Testis (tissue), 3 donors: Measurements from ENCODE around the gene AMOTL2. TPM values are rescaled to one million over a fixed set of nuclear protein-coding genes. Genes with fewer than 3 reads are reported as not detected.

Experiments
- DNase-seq: peaks from one replicate; pipeline ENCODE4 v3.0.0-alpha.2; 2019
- H3K27ac ChIP-seq, 2 donors: fragments of 200-600 bp; sonication (generic); one replicate each; pipeline ENCODE4 v1.5.1; 2019
- H3K27me3 ChIP-seq: fragments of 200-600 bp; sonication (generic); one replicate; pipeline ENCODE4 v1.5.1; 2019
- H3K36me3 ChIP-seq: fragments of 200-600 bp; sonication (generic); one replicate; pipeline ENCODE4 v1.5.1; 2017; ENCODE audit warnings: low read depth; ENCODE audit errors: missing control alignments
- H3K4me1 ChIP-seq: fragments of 200-600 bp; sonication (generic); one replicate; pipeline ENCODE4 v1.5.1; 2019
- H3K4me3 ChIP-seq, 2 donors: fragments of 200-600 bp; sonication (generic); one replicate each; pipeline ENCODE4 v1.5.1; 2017 to 2019
- H3K9me3 ChIP-seq: fragments of 200-600 bp; sonication (generic); one replicate; pipeline ENCODE4 v1.5.1; 2017
- POLR2A ChIP-seq: fragments of 450-650 bp; IDR thresholded peaks from one replicate; pipeline ENCODE4 v1.6.1; 2017; ENCODE audit warnings: antibody characterized with exemption, mild to moderate bottlenecking, moderate library complexity
- WGBS, 2 donors: methylation state at CpG; one replicate each; pipeline ENCODE4 v1.1.5; 2018; 5-methylcytosine and 5-hydroxymethylcytosine counted together
- intact Hi-C: fragments of 100-400 bp; cut with DNase I; formaldehyde crosslinking; loops from one replicate; pipeline ENCODE4 v1.15.1; 2023; ENCODE audit warnings: low total_unique reads
- polyA plus RNA-seq: library from polyadenylated mRNA; stranded (reverse); fragments of 350-450 nt; fragmentation: Illumina TruSeq; extraction: RNeasy Lipid Tissue Mini Kit (QIAGEN cat#74804); gene quantifications from one replicate; pipeline ENCODE4 v1.2.3, GENCODE V29; 2014; ENCODE audit warnings: low read depth, low replicate concordance; ENCODE audit not compliant: insufficient read depth
- total RNA-seq, 2 donors: library from RNA; depleted of rRNA; stranded (reverse); fragments of >200 nt; gene quantifications; one replicate each; pipeline ENCODE4 v1.2.3, GENCODE V29; 2016
- TF ChIP-seq, protein P1 (sequence below), 3 experiments: fragments of 450-650 bp in 2 of 3; fragments of 200-600 bp in 1 of 3; sonication (generic) in 1 of 3; IDR thresholded peaks; one replicate each; pipeline ENCODE4 v1.5.1; 2016 to 2019; ENCODE audit warnings: antibody characterized with exemption in 3 of 3, mild to moderate bottlenecking in 2 of 3, moderate library complexity in 1 of 3

AMOTL2 gene
- total and polyA plus RNA-seq, 3 donors from 2014 or later: 19.6 to 61.0 (median 35.8) TPM

- intact Hi-C loops: no loop called here
- Histone ChIP-seq H3K27ac (no peak overlapping the region), H3K4me3 (no peak overlapping the region), H3K4me1 (peaks cover 13% of the 10 kb centered on the region), H3K9me3 (no peaks in the 10 kb centered on the region), H3K36me3 (no peaks in the 10 kb centered on the region), H3K27me3 (no peaks in the 10 kb centered on the region)
- no peak for TF ChIP-seq POLR2A
- TF ChIP-seq, protein P1, sequence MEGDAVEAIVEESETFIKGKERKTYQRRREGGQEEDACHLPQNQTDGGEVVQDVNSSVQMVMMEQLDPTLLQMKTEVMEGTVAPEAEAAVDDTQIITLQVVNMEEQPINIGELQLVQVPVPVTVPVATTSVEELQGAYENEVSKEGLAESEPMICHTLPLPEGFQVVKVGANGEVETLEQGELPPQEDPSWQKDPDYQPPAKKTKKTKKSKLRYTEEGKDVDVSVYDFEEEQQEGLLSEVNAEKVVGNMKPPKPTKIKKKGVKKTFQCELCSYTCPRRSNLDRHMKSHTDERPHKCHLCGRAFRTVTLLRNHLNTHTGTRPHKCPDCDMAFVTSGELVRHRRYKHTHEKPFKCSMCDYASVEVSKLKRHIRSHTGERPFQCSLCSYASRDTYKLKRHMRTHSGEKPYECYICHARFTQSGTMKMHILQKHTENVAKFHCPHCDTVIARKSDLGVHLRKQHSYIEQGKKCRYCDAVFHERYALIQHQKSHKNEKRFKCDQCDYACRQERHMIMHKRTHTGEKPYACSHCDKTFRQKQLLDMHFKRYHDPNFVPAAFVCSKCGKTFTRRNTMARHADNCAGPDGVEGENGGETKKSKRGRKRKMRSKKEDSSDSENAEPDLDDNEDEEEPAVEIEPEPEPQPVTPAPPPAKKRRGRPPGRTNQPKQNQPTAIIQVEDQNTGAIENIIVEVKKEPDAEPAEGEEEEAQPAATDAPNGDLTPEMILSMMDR (IDR thresholded peaks at IDR 0.05): no peak
- DNase-seq: no peak
- 94 to 97% methylated on average over 1 of the region's 1 CpG for WGBS, 2 donors
These were observed 15.6 kb upstream of the AMOTL2 start for GRCh38 chr3:134389865-134390264.

GRCh38 chr3:134388788-134389485 is 14.7 kb upstream of the AMOTL2 start:
- Histone ChIP-seq H3K9me3 (no peaks in the 10 kb centered on the region), H3K4me1 (peaks cover 13% of the 10 kb centered on the region), H3K27ac (no peak overlapping the region), H3K27me3 (no peaks in the 10 kb centered on the region), H3K4me3 (no peak overlapping the region), H3K36me3 (no peaks in the 10 kb centered on the region)
- TF ChIP-seq, protein P1 (IDR thresholded peaks at IDR 0.05): no peak
- no peak for TF ChIP-seq POLR2A
- 83 to 84% methylated on average over 10 of the region's 10 CpGs for WGBS, 2 donors
- no peak for DNase-seq
- intact Hi-C loops: no loop called here

- no peak for TF ChIP-seq POLR2A
- TF ChIP-seq, protein P1 (IDR thresholded peaks at IDR 0.05): no peak
- Histone ChIP-seq H3K27ac (no peak overlapping the region), H3K27me3 (no peaks in the 10 kb centered on the region), H3K4me3 (no peak overlapping the region), H3K9me3 (no peaks in the 10 kb centered on the region), H3K36me3 (no peaks in the 10 kb centered on the region), H3K4me1 (peaks cover 12% of the 10 kb centered on the region)
- intact Hi-C loops: no loop called here
- 43 to 74% methylated on average over 1 of the region's 1 CpG for WGBS, 2 donors
- DNase-seq: no peak
These were observed 14.0 kb upstream of the AMOTL2 start for GRCh38 chr3:134388292-134388691.

GRCh38 chr3:134387293-134387692 is 13.0 kb upstream of the AMOTL2 start:
- no peak overlapping the region for H3K27ac ChIP-seq
- no peaks in the 10 kb centered on the region for H3K36me3 ChIP-seq
- 88 to 95% methylated on average over 3 of the region's 3 CpGs for WGBS, 2 donors
- DNase-seq: no peak
- TF ChIP-seq, protein P1 (IDR thresholded peaks at IDR 0.05): no peak
- no peak for TF ChIP-seq POLR2A
- H3K4me1 ChIP-seq: peaks cover 2% of the 10 kb centered on the region
- H3K27me3 ChIP-seq: no peaks in the 10 kb centered on the region
- intact Hi-C loops: no loop called here
- H3K4me3 ChIP-seq: no peak overlapping the region
- no peaks in the 10 kb centered on the region for H3K9me3 ChIP-seq

DNA sequence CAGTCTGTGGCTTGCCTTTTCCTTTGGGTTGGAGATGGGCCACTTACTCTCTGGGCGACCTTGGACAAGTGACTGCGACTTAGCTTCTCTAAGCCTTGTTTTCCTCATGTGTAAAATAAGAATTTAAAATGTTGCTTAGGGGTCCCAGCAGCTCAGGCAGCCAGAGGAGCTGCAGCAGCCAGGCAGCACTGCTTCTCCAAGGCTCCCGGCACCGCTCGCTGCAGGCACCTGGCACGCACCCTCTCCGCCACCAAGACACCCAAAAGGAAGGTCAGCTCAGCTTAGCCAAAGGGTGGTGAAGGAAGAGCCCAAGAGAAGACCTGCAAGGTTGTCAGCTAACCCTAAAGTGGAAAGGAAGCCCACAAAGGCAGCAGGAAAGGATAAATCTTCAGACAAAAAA is 10.7 kb upstream of the AMOTL2 start:
- Histone ChIP-seq H3K27ac (no peak overlapping the region), H3K36me3 (no peaks in the 10 kb centered on the region), H3K27me3 (no peaks in the 10 kb centered on the region), H3K9me3 (no peaks in the 10 kb centered on the region), H3K4me3 (no peak overlapping the region), H3K4me1 (no peaks in the 10 kb centered on the region)
- intact Hi-C loops: no loop called here
- DNase-seq: no peak
- no peak for TF ChIP-seq POLR2A
- TF ChIP-seq, protein P1 (IDR thresholded peaks at IDR 0.05): no peak
- 76 to 85% methylated on average over 7 of the region's 7 CpGs for WGBS, 2 donors
